ENCODE measurements around the gene PPFIA4.

DNA sequence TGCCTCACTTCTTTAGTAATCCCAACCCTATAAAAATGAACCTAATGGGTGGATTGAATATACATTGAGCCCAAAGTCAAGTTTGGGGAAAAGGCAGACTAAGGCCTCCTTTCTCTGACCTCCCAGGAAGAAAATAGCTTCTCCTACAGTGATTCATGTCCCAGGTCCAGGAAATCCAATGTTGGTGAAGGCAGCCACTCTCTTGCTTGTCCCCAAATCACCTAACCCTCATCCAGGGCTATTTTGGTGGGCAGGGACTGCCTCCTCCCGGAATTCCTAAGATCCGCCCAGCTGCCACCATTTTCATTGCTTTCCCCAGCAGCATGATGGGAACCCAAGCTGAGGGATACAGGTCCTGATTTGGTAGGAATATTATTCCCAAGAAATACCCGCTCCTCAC is 51.1 kb downstream of the PPFIA4 start:
- no peak for TF ChIP-seq ELF4 (CRISPR knock-in tag; IDR thresholded peaks at IDR 0.05; ENCODE audit: low read depth)
- TF ChIP-seq, protein P1, sequence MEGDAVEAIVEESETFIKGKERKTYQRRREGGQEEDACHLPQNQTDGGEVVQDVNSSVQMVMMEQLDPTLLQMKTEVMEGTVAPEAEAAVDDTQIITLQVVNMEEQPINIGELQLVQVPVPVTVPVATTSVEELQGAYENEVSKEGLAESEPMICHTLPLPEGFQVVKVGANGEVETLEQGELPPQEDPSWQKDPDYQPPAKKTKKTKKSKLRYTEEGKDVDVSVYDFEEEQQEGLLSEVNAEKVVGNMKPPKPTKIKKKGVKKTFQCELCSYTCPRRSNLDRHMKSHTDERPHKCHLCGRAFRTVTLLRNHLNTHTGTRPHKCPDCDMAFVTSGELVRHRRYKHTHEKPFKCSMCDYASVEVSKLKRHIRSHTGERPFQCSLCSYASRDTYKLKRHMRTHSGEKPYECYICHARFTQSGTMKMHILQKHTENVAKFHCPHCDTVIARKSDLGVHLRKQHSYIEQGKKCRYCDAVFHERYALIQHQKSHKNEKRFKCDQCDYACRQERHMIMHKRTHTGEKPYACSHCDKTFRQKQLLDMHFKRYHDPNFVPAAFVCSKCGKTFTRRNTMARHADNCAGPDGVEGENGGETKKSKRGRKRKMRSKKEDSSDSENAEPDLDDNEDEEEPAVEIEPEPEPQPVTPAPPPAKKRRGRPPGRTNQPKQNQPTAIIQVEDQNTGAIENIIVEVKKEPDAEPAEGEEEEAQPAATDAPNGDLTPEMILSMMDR (IDR thresholded peaks at IDR 0.05) = no peak
